Effector memory CD4-positive, alpha-beta T cell (primary cell): ENCODE measurements around the gene STAC.
"Not testable (repeated sequence)": the region's sequence is repeated elsewhere in the genome, so short reads cannot be mapped to it uniquely, and the experiment has no call there.

ENCODE experiments used
- DNase-seq, 3 donors: peaks; one replicate each; pipeline ENCODE4 v3.0.0-alpha.2; 2020
- H3K27ac ChIP-seq: 2 replicates; pipeline ENCODE4 v1.7.0; 2013; ENCODE audit warnings: mild to moderate bottlenecking, low read length, moderate library complexity; ENCODE audit not compliant: insufficient read depth, poor library complexity, severe bottlenecking
- H3K27me3 ChIP-seq: replicated peaks from 2 replicates; pipeline ENCODE4 v1.7.0; 2013; ENCODE audit warnings: mild to moderate bottlenecking, low read length; ENCODE audit not compliant: insufficient read depth, control insufficient read depth, poor library complexity, severe bottlenecking
- H3K36me3 ChIP-seq: 2 replicates; pipeline ENCODE4 v1.7.0; 2013; ENCODE audit warnings: mild to moderate bottlenecking, low read length, moderate library complexity; ENCODE audit not compliant: control insufficient read depth, insufficient read depth
- H3K4me1 ChIP-seq: 2 replicates; pipeline ENCODE4 v1.7.0; 2013; ENCODE audit warnings: low read length, mild to moderate bottlenecking; ENCODE audit not compliant: control insufficient read depth, insufficient read depth, poor library complexity, severe bottlenecking
- H3K4me3 ChIP-seq: 2 replicates; pipeline ENCODE4 v1.7.0; 2013; ENCODE audit warnings: low read length, low read depth, mild to moderate bottlenecking; ENCODE audit not compliant: insufficient read depth, poor library complexity, severe bottlenecking
- H3K9me3 ChIP-seq: 2 replicates; pipeline ENCODE4 v1.7.0; 2013; ENCODE audit warnings: mild to moderate bottlenecking, low read length, moderate library complexity; ENCODE audit not compliant: control insufficient read depth

The STAC gene

DNA sequence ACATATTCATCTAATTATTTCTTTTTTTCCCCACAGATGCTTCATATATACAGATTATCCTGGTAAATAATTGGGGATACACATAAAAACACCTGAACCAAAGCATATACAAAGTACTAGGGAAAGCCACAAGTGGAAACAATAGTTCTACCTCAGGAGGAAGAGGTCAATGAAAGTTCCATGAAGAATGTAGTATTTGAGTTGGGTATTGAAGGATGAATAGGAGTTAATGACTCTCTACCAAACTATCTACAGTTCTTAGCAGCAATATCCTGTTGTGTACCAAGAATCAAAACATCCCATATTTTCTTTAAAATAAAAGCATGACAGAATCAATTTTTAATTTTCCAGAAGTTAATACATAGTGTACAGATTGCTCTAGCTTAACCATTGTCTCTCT, 78.9 kb downstream of the STAC start:
- no peak overlapping the region for H3K27ac ChIP-seq
- H3K4me1 ChIP-seq: no peaks in the 10 kb centered on the region
- H3K27me3 ChIP-seq: no peaks in the 10 kb centered on the region
- no peaks in the 10 kb centered on the region for H3K9me3 ChIP-seq
- DNase-seq: no peak
- no peak overlapping the region for H3K4me3 ChIP-seq
- H3K36me3 ChIP-seq: no peaks in the 10 kb centered on the region

DNA sequence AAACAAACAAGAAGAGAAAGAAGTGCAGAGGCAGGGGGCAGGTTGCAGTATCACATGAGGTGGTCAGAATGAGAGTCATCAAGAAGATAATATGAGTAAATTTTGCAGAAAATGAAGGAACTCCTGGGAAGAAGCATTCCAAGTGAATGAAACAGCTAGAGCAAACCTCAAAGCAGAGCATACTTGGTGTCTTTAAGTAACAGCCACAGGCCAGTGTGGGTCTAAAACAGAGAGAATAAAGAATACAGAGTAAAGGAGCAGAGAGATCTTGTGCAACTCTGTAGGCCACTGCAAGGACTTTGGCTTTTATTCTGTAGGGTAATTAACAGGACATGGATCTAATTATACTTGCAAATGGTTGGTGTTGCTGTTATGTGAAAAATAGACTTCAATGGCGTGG, 81.3 kb downstream of the STAC start:
- H3K4me1 ChIP-seq: no peaks in the 10 kb centered on the region
- no peak overlapping the region for H3K27ac ChIP-seq
- no peak overlapping the region for H3K4me3 ChIP-seq
- no peak for DNase-seq
- no peaks in the 10 kb centered on the region for H3K9me3 ChIP-seq
- no peaks in the 10 kb centered on the region for H3K36me3 ChIP-seq
- no peaks in the 10 kb centered on the region for H3K27me3 ChIP-seq

DNA sequence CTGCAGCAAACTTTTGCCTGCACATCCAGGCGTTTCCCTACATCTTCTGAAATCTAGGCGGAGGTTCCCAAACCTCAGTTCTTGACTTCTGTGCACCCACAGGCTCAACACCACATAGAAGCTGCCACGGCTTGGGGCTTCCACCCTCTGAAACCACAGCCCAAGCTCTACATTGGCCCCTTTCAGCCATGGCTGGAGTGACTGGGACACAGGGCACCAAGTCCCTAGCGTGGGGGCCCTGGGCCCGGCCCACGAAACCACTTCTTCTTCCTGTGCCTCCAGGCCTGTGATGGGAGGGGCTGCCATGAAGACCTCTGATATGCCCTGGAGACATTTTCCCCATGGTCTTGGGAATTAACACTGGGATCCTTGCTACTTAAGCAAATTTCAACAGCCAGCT, 91.7 kb downstream of the STAC start:
- DNase-seq, H3K9me3 ChIP-seq, H3K4me1 ChIP-seq, H3K27me3 ChIP-seq, H3K27ac ChIP-seq, H3K36me3 ChIP-seq, H3K4me3 ChIP-seq: not testable (repeated sequence)

DNA sequence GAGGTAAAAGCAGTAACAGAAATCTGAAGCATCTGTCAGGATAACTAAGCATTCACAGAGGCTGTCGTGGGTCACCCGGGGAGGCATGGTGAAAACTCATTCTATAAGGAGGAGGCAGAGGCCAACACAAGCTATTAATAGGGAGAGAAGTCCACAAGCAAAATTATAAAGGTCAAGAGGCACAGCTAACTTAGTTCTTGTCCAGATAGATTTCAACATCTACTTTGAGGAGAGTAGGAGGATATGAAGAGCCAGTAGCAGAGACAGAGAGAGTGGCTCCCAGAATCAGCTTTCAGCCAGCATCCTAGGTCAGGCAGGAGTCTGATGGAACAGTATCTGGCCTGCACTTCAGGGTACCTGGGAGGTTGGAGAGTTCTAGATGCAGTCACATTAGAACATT, 95.3 kb downstream of the STAC start:
- no peak for DNase-seq
- no peak overlapping the region for H3K4me3 ChIP-seq
- no peak overlapping the region for H3K27ac ChIP-seq
- no peaks in the 10 kb centered on the region for H3K4me1 ChIP-seq
- no peaks in the 10 kb centered on the region for H3K36me3 ChIP-seq
- no peaks in the 10 kb centered on the region for H3K27me3 ChIP-seq
- H3K9me3 ChIP-seq: no peaks in the 10 kb centered on the region

DNA sequence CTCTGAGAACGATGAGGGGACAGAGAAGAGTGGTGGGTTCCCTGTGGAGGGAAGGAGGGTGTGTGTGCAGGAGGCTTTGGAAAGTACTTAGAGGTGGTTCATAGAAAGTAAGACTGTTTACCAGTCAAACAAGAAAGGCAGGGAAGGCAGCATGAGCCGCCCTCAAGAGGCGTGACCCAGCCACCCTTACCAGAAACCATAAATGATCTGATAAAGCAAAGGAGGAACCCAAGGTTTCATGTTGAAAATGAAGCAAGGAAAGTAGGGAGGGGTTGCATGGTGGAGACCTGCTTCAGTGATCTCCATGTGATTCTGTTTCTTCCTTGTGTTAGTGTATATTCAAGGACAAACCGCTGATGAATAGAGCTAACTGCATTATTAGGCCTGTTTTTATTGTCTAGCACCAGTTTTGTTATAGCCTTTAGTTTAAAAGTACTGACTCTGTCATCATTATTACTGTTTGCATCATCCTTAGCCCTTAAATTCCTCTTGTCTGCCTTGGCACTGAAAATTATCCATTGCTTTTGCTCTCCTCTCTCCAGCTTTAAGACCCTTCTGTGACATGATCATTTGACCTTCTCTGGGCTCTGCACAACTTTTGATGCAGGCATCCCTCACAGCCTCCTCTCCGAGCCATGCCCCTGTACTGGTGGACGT, 96.1 kb downstream of the STAC start:
- Histone ChIP-seq H3K27me3 (no peaks in the 10 kb centered on the region), H3K4me1 (no peaks in the 10 kb centered on the region), H3K36me3 (no peaks in the 10 kb centered on the region), H3K27ac (no peak overlapping the region), H3K9me3 (no peaks in the 10 kb centered on the region), H3K4me3 (no peak overlapping the region)
- DNase-seq: no peak

DNA sequence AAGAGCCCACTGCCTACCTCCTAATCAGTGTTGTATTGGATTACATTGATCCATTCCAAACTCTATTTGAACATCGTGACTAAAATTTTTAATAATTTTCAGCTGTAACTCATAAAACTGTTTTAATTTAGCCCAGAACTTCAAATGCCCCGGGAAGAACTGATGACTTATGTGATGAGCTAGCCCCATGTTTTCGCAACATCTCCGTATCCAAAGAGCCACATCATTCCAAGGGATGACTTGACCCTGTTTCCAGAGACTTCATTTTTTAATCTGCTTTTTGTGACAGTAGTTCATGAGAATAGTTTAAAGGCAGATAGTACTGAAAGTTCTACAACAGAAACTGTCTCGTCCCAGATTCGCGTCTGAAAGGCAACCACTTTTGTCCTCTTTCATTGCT, 97.4 kb downstream of the STAC start:
- H3K27ac ChIP-seq: no peak overlapping the region
- H3K27me3 ChIP-seq: no peaks in the 10 kb centered on the region
- H3K4me3 ChIP-seq: no peak overlapping the region
- no peak for DNase-seq
- no peaks in the 10 kb centered on the region for H3K4me1 ChIP-seq
- H3K9me3 ChIP-seq: no peaks in the 10 kb centered on the region
- H3K36me3 ChIP-seq: no peaks in the 10 kb centered on the region

DNA sequence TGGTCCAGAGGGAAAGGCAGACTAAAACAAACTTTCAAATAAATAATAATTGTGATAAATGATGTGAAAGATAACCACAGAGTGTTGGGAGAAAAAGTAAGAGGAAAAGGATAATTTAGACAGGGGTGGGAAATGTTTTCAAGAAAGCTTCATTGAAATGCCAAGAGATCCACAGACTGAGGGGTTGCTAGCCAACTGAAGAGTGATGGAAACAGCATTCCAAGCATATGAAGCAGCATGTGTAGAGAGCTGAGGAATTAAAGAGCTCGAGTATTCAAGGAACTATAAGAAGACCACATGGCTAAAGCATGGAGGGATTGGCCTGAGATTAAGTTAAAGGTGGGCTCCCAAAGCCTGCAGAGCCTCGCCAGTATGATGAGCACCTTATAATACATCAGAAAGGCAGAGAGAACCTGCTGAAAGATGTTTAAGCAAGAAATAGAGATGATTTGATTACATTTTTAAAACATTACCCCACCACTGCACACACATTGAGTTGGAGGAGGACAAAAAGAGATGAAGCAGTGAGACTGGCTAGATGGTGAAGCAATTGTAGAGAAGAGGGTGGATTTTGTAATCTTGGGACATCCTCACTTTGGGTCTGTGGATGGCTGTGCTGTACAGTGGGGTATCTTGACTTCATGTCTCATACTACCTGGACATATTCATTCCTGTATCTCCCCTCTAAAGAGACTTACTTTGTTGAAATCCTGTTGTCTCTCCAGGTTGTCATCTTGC, 100.8 kb downstream of the STAC start:
- H3K4me3 ChIP-seq: no peak overlapping the region
- H3K9me3 ChIP-seq: no peaks in the 10 kb centered on the region
- DNase-seq: no peak
- H3K36me3 ChIP-seq: no peaks in the 10 kb centered on the region
- no peaks in the 10 kb centered on the region for H3K27me3 ChIP-seq
- H3K27ac ChIP-seq: no peak overlapping the region
- no peaks in the 10 kb centered on the region for H3K4me1 ChIP-seq

DNA sequence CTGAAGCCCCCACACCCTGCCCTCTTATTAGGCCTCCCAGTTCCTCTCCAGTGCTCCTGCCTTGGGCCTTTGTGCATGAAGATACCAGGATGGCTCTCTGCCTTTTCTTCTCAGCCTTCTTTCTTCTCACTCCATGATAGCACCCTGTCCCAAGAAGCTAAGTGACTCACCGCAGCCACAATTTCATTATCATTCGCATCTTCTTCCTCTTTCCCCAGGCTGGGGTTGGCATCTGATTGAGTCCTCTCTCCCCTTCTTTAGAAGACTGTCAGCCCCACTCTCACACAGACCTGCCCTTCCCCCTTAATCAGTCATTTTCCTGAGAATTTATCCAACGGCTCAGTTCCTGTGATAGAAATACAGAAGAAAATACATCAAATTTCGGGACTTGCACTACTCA, 102.0 kb downstream of the STAC start:
- Histone ChIP-seq H3K9me3 (no peaks in the 10 kb centered on the region), H3K27me3 (no peaks in the 10 kb centered on the region), H3K4me3 (no peak overlapping the region), H3K27ac (no peak overlapping the region), H3K4me1 (no peaks in the 10 kb centered on the region), H3K36me3 (no peaks in the 10 kb centered on the region)
- DNase-seq: no peak

DNA sequence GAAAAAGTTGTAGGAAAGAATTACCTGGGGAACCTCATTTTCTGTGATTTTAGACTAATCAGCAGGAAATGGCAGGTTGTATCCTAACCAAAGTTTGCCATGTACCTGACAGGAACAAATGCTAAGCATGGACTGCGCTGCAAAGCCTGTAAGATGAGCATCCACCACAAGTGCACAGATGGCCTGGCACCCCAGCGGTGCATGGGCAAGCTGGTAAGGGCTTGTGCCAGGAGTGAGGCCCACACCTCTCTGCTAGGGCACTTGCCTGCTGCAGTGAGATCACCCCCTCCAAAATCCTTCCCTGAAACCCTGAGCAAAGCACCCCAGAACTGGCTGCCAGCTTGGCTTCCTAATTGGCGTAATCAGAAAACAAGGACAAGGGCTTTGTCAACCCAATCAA, 102.6 kb downstream of the STAC start:
- Histone ChIP-seq H3K4me3 (no peak overlapping the region), H3K27ac (no peak overlapping the region), H3K27me3 (no peaks in the 10 kb centered on the region), H3K4me1 (no peaks in the 10 kb centered on the region), H3K9me3 (no peaks in the 10 kb centered on the region), H3K36me3 (no peaks in the 10 kb centered on the region)
- DNase-seq: no peak

DNA sequence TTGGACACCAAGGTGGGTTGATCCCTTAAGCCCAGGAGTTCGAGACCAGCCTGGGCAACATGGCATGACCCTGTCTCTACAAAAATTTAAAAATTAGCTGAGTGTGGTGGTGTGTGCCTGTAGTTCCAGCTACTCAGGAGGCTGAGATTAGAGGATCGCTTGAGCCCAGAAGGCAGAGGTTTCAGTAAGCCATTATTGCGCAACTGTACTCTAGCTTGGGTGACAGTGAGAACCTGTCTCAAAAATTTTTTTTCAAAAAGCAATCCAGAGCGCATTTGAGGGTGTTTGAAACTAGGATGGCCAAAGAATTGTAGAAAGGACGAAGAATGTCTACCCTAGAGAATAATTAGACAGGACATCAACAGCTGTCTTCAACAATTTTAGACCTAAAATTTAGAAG, 103.4 kb downstream of the STAC start:
- no peaks in the 10 kb centered on the region for H3K9me3 ChIP-seq
- no peak overlapping the region for H3K4me3 ChIP-seq
- H3K27me3 ChIP-seq: no peaks in the 10 kb centered on the region
- no peaks in the 10 kb centered on the region for H3K36me3 ChIP-seq
- no peak overlapping the region for H3K27ac ChIP-seq
- no peak for DNase-seq
- H3K4me1 ChIP-seq: no peaks in the 10 kb centered on the region
